K562 (cell line): ENCODE measurements around the gene SLCO2B1. TPM values are rescaled to one million over a fixed set of nuclear protein-coding genes. Genes with fewer than 3 reads are reported as not detected.

ENCODE experiments used
- ATF1 ChIP-seq, 2 experiments: fragments of 450-650 bp in 1 of 2; IDR thresholded peaks; 2 replicates each; pipeline ENCODE4 v1.6.1; 2016; ENCODE audit warnings: missing compliant biosample characterization in 1 of 2, missing genetic modification characterization in 1 of 2
- BRD9 ChIP-seq: fragments of 450-650 bp; IDR thresholded peaks from 2 replicates; pipeline ENCODE4 v1.6.1; 2018; ENCODE audit warnings: low read depth; ENCODE audit not compliant: partially characterized antibody
- CREBBP ChIP-seq: IDR thresholded peaks from one replicate; pipeline ENCODE4 v1.6.1; 2012; ENCODE audit warnings: low read depth, mild to moderate bottlenecking, control low read depth, inconsistent platforms, low read length
- DIDO1 ChIP-seq: fragments of 450-650 bp; IDR thresholded peaks from 2 replicates; pipeline ENCODE4 v1.6.1; 2016; ENCODE audit warnings: low read depth, missing biosample characterization, missing genetic modification characterization
- ESRRB ChIP-seq: fragments of 250-450 bp; sonication (Bioruptor Pico); IDR thresholded peaks from 2 replicates; pipeline ENCODE4 v1.5.0; 2020; ENCODE audit warnings: mild to moderate bottlenecking, moderate library complexity, borderline replicate concordance
- KLF1 ChIP-seq: fragments of 450-650 bp; IDR thresholded peaks from 2 replicates; pipeline ENCODE4 v1.6.1; 2016; ENCODE audit warnings: missing genetic modification characterization, missing compliant biosample characterization
- NFIC ChIP-seq: fragments of 450-650 bp; IDR thresholded peaks from 2 replicates; pipeline ENCODE4 v1.6.1; 2017; ENCODE audit warnings: mild to moderate bottlenecking, inconsistent platforms
- POLR2A ChIP-seq: fragments of 450-650 bp; conservative IDR thresholded peaks from 2 replicates; pipeline ENCODE4 v1.6.1; 2016
- POLR2G ChIP-seq: fragments of 200-400 bp; formaldehyde crosslinking; IDR thresholded peaks from 2 replicates; pipeline ENCODE4 v1.6.1; 2017; ENCODE audit warnings: low read depth, mild to moderate bottlenecking, antibody characterized with exemption, low read length, moderate library complexity
- REST ChIP-seq, 2 experiments: fragments of 450-650 bp; formaldehyde crosslinking in 1 of 2; IDR thresholded peaks; 2 replicates each; pipeline versions ENCODE4 v1.4.0 to v1.6.1; 2014 to 2020; ENCODE audit warnings: mild to moderate bottlenecking in 2 of 2, borderline replicate concordance in 1 of 2, low read depth in 1 of 2
- TBP ChIP-seq: optimal IDR thresholded peaks from 2 replicates; pipeline ENCODE3; 2011; ENCODE audit warnings: low read depth, low read length, improper control_type of control experiment
- TEAD2 ChIP-seq: fragments of 450-650 bp; IDR thresholded peaks from 2 replicates; pipeline ENCODE4 v1.6.1; 2016; ENCODE audit warnings: missing genetic modification characterization, control low read depth, missing compliant biosample characterization
- ZBTB11 ChIP-seq, 3 experiments: fragments of 200-800 bp in 1 of 3; fragments of 250-450 bp in 1 of 3; fragments of 450-650 bp in 1 of 3; sonication (Bioruptor Pico) in 1 of 3; sonication (Bioruptor generic) in 1 of 3; formaldehyde crosslinking in 1 of 3; IDR thresholded peaks; 2 replicates each; pipeline versions ENCODE4 v1.6.1 to v1.8.0; 2016 to 2022; ENCODE audit warnings: mild to moderate bottlenecking in 2 of 3, missing genetic modification characterization in 2 of 3, missing compliant biosample characterization in 1 of 3, moderate library complexity in 1 of 3
- polyA plus RNA-seq, 8 experiments: library from polyadenylated mRNA; depleted of rRNA in 4 of 8; stranded (reverse) in 5 of 8; unstranded in 3 of 8; fragments of >200 nt; fragmentation: Nextera tagmentation in 2 of 8; fragmentation: Illumina TruSeq in 1 of 8; extraction: Ambion mirVana in 2 of 8; extraction: Trizol in 1 of 8; gene quantifications; 2 replicates each; pipeline versions ENCODE4 v1.2.1 to v1.2.3, GENCODE V29; 2011 to 2014; ENCODE audit warnings: inconsistent platforms in 1 of 8, missing spikeins in 1 of 8
- total RNA-seq, 7 experiments: library from RNA; depleted of rRNA in 6 of 7; stranded (reverse); fragments of >200 nt in 6 of 7; fragmentation: Illumina TruSeq in 2 of 7; extraction: Trizol in 2 of 7; gene quantifications; 2 replicates each; pipeline versions ENCODE4 v1.2.1 to v1.2.3, GENCODE V29; 2011 to 2021; ENCODE audit warnings: low replicate concordance in 1 of 7
- TF ChIP-seq, protein P1 (sequence below): fragments of 450-650 bp; IDR thresholded peaks from 2 replicates; pipeline ENCODE4 v1.6.1; 2016; ENCODE audit warnings: low read depth, mild to moderate bottlenecking, moderate library complexity

The SLCO2B1 gene
- total and polyA plus RNA-seq, 9 of the 15 experiments (the other 6 are each of a cell fraction or from before 2014, with no cell fraction given), result 0.70 to 14.7 (median 7.6) TPM

DNA sequence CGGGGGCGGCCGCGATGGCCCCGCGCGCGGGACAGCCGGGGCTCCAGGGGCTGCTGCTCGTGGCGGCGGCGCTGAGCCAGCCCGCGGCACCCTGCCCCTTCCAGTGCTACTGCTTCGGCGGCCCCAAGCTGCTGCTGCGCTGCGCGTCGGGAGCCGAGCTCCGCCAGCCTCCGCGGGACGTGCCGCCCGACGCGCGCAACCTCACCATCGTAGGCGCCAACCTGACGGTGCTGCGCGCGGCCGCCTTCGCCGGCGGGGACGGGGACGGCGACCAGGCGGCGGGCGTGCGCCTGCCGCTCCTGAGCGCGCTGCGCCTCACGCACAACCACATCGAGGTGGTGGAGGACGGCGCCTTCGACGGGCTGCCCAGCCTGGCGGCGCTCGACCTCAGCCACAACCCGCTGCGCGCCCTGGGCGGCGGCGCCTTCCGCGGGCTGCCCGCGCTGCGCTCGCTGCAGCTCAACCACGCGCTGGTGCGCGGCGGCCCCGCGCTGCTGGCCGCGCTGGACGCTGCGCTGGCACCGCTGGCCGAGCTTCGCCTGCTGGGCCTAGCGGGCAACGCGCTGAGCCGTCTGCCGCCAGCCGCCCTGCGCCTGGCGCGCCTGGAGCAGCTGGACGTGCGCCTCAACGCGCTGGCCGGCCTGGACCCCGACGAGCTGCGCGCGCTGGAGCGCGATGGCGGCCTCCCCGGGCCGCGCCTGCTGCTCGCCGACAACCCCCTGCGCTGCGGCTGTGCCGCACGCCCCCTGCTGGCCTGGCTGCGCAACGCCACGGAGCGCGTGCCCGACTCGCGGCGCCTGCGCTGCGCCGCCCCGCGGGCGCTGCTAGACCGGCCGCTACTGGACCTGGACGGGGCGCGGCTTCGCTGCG lies 90.4 kb downstream of the SLCO2B1 start (continued):
- TF ChIP-seq TEAD2 (tag) (no peak), NFIC (no peak), POLR2G (peak; percentile 76), POLR2A (no peak), ZBTB11 (CRISPR knock-in tag; IDR thresholded peaks at IDR 0.05) (peak in 2 of 3 experiments; percentile 29 to 47; a peak in 1 of 6 replicates), DIDO1 (tag) (no peak), ESRRB (no peak), TBP (peak; percentile 49), CREBBP (no peak), BRD9 (no peak), KLF1 (tag) (no peak), REST (IDR thresholded peaks at IDR 0.05; ENCODE audit: borderline replicate concordance) (peak; percentile 97), REST (CRISPR knock-in tag; IDR thresholded peaks at IDR 0.05; ENCODE audit: low read depth) (peak; percentile 87), ATF1 (CRISPR knock-in tag; IDR thresholded peaks at IDR 0.05) (no peak), ATF1 (tag; IDR thresholded peaks at IDR 0.05) (no peak)
- TF ChIP-seq, protein P1, sequence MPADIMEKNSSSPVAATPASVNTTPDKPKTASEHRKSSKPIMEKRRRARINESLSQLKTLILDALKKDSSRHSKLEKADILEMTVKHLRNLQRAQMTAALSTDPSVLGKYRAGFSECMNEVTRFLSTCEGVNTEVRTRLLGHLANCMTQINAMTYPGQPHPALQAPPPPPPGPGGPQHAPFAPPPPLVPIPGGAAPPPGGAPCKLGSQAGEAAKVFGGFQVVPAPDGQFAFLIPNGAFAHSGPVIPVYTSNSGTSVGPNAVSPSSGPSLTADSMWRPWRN, result no peak
